Middle frontal gyrus (tissue), 1 donor: ENCODE results near the gene MLLT1.

Experiments used
- DNase-seq: peaks from one replicate; pipeline ENCODE4 v3.0.0-alpha.2; 2015; ENCODE audit warnings: low spot score; ENCODE audit errors: extremely low spot score

MLLT1 gene

DNA sequence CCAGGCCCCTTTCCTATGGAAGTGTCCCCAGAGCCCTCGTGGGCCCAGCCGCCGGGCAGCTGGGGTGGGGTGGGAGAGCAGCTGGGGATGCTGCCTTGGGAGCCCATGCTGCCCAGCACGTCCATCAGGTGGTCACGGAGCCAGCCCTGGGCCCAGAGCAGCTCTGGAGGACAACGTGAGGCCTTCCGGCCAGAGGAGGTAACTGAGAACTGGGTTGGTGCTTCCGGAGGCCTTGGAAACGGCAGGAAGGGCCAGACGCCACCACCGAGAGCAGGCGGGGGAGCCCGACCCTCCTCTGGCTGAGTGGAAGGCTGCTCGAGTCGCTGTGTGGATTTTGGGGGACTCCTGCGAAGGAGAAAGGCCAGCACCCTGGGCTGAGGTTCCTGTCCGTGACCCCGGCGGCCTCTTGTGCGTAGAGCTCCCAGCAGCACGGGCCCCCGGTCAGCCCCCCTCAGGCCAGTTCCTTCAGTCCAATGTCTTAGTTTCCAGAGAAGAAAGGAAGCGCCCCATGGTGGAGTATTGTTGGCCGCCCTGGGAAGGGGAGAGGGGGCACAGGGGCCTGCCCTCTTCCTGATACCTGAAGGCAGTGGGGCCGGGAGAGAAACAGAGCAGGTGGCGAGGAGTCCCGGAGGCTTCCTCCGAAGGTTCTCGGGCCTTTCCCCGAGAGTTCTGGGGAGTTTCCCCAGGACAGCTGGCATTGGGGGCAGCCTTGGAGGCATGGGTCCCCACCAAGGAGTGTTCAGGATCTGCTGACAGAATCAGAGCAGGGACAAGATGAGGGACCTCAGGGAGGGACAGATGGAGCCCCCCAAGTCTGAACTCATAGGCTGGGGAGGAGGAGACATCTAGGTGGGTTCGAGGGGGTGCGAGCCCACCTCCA lies 68.8 kb downstream of the MLLT1 start:
- DNase-seq, result no peak

DNA sequence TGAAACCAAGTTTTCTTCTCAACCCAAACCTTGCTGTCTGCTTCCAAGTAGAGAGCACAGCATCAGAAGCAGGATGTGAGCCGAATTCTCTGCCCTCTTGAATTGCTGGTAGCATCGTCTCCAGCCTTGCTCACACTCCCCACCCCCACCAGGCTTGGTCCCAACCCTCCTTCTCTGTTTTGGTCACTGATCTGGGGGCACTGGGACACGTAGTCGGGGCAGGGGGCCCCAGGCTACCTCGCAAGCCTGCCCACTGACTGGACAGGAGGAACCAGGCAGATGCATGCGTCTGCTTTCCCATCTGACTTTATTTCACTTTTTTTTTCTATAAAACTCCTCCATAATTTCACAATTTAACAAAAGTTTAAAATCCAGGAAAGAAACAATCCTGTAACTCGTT lies 69.7 kb downstream of the MLLT1 start:
- DNase-seq, result no peak

DNA sequence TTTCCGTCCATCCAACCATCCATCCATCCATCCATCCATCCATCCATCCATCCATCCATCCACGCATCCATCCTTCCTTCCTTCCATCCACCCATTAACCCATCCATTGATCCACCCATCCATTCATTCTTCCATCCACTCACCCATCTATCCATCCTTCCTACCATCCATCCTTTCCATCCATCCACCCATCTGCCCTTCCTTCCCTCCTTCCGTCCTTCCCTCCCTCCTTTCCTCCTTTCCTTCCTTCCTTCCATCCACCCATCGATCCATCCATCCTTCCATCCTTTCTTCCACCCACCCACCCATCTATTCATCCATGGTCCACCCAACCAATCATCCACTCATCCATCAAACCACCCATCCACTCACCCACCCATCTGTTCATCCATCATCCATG lies 70.1 kb downstream of the MLLT1 start:
- DNase-seq, result no peak

DNA sequence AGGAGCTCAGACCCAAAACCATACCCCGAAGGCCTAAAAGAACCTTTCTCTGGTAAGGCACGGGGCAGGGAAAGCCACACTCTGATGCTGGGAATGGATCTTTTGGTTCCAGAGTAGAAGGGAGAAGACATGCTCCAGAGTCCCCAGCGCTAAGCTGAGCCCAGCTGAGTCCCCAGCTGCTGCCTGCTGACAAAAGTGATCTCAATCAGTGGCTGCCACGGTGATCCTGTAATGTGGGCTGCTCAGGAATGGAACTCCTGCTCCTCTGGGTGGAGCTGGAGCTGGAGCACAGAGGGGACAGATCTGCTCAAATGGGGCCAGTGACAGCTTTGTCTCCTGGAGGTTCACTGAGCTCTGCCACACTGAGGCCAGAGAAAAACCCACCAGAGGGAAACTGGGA lies 70.5 kb downstream of the MLLT1 start:
- DNase-seq, result no peak

DNA sequence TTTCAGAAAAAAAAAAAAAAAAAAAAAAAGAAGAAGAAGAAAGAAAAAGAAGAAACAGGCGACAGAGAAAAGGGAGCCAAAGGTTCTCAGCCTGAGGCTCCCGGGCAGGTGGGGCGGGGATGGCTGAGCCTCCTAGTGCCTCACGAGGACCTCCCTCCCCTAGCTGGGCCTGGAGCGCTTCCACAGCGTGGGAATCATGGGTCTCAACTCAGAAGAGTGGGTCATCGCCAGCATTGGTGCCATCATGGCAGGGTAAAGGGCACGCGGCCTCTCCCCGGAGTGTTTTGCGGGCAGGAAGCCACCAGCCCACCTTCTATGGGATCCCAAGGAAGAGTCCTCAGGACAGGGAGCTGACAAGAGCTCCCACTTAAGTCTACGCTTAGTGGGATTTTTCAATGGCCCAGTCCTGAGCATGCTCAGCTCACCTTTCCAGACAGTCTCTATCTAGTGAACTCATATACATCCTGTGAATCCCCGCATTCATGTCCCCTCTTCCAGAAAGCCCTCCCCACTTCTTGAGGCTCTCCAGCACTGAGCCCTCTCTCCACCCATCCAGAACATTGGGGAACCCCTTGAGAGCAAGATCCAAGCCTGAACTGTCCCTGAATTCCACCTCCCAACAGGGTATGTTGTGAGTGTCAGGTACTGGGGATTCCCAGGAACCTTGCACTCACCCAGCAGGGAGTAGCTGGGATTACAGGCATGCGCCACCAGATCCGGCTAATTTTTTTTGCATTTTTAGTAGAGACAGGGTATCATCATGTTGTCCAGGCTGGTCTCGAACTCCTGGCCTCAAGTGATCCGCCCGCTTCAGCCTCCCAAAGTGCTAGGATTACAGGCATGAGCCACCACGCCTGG lies 74.7 kb downstream of the MLLT1 start:
- no peak for DNase-seq

DNA sequence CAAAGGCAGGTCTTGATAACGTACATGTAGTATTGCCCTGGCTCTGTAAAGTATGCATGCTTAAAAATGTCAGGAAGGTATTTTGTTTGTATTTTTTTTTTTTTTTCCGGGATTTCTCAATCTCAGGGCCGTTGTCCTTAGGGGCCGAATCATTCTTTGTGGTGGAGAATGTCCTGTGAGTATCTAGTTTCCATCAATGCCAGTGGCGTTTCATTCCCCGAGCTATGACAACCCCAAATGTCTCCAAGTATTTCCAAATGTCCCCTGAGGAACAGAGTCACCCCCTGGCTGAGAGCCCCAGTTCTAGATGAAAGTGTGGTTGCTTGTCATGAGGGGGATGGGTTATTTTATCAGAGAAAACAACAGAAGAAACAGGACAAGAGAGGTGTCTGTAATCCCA lies 75.6 kb downstream of the MLLT1 start:
- DNase-seq, result no peak

DNA sequence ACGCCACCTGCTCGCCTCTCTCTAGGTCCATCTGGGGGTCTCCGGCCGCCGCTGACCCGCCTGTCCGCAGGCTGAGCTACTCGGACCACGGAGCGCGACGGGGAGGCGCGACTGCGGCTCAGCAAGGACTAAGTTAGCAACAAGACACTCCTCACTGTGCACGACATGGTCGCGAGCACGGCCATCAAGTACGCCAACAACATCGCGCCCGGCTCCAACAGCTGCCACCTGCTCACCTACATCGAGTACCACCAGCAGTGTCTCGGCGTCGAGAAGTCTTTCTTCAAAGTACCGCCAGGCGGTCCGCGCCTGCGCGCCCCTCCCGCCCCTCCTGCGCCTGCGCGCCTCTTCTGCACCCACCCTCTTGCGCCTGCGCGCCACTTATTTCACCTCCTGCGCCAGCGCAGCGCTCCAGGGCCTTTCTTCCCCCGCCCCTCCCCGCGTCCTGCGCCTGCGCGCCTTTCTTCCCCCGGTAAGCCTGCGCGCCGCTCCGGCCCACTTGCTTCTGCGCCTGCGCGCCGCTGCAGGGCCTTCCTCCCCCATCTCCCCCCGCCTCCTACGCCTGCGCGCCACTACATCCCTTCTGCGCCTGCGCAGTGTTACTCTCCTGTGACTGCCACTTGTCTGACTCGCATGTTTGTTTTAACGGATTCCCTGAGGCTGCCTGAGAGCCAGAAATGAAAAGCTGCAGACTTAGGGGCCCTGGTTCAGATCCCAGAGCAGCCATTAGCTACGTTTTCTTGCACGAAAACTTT lies 80.4 kb downstream of the MLLT1 start:
- DNase-seq, result peak; percentile 90

DNA sequence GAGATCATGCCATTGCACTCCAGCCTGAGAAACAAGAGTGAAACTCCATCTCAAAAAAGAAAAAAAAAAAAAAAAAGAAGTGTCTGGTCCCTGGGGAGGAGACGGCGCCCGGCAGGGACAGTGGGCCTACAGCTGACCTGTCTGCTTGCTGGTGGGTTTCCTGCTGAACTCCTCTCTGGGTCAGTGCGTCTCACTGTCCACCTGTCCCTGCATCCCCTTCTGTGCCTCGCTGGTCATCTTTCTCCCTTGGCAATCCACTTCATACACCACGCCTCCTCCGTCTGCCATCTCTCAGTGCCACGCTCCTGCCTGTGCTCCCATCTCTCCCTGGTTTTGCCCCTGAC lies 80.9 kb downstream of the MLLT1 start:
- no peak for DNase-seq

DNA sequence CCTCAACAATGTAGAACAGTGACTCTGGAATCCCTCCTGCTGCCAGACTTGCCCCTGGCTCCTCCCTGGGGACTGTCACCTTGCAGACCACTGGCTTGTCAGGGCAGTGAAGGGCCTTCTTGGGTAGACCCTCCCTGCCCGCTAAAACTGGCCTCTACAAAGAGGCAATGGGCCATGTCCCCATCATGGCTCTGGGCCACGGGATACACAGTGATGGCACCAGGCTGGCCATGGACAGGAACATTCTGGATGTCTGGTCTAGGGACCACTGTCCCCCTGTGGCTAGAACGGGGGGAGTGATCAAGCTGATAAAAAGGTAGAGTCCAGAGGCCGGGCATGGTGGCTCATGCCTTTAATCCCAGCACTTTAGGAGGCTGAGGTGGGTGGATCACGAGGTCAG lies 83.4 kb downstream of the MLLT1 start:
- no peak for DNase-seq

DNA sequence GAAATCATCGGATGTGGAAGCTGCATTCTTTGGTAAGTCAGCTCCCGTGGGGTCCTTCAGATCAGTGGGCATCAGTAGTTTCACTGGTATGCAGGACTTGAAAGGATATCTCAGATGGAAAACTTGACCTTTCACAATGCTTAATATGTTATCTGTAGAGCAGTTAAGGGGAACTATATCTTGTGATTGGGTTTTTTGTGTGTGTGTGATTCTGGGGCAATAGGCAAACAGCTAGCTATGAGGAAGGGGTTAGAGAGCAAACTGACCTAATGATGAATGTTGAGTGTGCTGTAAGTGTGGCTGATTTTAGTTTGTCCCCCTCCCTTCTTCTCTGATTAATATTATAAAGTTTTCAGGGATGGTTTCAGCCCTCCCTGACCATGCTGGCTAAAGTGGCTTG lies 91.0 kb downstream of the MLLT1 start:
- DNase-seq, result no peak

DNA sequence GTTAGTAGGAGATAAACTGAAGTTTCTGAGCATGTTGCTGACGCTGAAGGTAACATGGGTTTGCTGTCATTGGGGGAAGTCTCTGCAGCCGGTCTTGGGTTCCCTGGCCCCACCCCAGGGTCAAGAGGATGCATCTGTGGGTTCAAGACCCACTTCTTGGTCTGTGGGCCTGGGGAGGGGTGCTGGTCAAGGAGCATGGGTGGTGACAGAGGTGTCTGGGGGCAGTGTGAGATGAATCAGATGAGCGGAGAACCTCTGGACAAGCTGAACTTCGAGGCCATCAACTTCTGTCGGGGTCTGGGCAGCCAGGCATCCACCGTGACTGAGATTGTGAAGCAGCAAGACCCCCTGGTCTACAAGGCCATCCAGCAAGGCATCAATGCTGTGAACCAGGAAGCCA lies 92.4 kb downstream of the MLLT1 start:
- no peak for DNase-seq

DNA sequence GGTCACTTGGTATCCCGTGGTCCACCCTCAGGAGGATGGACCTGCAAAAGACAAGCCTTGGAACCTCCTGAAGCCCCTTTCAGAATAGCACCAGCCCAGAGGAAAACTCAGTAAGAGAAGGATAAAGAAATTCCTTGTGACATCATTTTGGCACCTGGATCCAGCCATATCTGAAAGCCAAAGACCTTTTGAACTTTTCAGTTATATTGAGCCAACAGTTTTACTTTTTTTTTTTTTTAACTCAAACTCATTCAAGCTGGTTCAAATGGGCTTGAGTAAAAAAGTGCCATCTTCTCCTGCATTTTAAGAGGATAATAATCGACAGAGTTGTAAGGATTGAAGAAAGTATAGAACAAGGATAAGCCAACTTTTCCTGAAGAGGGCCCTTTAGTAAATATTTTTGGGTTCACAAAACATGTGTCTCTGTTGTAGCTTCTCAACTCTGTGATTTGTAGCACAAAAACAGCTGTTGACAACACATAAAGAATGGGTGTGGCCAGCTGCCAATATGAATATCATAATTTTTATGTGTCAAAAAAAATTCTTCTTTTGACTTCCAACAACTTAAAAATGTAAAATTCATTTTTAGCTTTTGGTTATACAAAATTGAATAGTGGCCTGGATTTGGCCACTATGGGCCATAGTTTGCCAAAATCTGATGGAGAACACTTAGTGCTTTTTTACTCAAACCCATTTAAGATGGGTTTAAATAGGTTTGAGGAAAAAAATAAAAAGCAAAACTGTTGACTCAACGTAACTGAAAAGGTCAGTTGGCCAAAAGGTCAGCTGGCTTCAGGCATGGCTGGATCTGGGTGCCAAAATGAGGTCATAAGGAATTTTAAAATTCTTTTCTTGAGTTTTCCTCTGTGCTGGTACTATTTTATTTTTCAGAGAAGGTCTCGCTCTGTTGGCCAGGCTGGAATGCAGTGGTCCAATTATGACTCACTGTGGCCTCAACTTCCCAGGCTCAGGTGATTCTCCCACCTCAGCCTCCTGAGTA lies 93.6 kb downstream of the MLLT1 start:
- DNase-seq, result no peak

DNA sequence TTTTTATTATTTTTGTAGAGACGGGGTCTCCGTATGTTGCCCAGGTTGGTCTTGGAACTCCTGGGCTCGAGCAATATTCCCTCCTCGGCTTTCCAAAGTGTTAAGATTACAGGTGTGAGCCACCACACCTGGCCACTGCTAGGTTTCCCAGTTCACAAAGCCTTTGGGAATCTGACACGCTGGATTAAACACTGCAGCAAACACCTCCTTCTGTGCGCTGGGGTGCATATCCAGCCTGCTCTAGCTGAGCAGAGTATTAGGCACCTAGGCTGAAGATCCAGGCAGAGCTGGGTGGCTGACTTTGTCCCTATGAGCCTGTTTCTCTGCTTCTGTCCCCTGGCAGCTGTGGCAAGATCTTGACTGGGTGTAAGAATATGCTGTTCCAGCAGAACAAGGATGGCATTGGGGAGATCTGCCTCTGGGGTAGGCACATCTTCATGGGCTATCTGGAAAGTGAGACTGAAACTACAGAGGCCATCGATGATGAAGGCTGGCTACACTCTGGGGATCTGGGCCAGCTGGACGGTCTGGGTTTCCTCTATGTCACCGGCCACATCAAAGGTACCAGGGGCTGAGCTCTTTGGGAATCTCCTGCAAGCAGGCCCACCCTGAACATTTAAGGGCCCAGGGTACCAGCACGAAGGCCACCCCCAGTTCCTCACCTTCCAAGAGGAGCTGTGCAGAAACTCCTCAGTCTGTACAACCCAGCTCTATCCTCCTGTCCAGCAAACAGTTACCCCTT lies 94.5 kb downstream of the MLLT1 start:
- no peak for DNase-seq

DNA sequence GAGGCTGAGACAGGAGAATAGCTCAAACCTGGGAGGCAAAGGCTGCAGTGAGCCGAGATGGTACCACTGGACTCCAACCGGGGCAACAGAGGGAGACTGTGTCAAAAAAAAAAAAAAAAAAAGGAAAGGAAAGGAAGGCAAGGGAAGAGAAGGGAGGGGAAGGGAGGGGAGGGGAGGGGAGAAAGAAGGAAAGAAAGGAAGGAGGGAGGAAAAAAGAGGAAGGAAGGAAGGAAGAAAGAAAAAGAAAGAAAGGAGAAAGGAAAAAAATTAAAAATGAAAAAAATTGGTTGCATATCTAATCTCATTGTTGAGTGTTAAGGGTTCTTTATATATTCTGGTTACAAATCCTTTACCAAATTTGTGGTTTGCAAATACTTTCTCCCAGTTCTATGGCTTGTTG lies 98.7 kb downstream of the MLLT1 start:
- no peak for DNase-seq

DNA sequence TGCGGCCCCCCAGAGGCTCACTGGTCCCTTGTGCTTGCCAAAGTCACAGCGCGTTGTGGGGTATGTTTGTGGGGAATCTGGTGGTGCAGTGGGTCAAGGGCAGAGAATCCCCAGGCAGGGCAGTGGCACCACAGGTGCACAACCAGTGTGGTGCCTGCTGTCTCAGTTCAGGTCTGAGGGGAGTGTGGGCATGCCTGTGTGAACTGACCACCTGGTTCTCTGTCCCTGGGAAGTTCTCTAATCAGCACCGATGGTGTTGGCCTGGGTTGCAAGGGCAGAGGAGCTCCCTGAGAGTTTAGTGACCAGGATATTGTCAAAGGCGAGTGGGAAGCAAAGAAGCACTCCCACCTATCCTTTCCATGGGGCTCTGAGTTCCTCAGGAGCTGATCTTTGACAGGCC lies 106.6 kb downstream of the MLLT1 start:
- no peak for DNase-seq

DNA sequence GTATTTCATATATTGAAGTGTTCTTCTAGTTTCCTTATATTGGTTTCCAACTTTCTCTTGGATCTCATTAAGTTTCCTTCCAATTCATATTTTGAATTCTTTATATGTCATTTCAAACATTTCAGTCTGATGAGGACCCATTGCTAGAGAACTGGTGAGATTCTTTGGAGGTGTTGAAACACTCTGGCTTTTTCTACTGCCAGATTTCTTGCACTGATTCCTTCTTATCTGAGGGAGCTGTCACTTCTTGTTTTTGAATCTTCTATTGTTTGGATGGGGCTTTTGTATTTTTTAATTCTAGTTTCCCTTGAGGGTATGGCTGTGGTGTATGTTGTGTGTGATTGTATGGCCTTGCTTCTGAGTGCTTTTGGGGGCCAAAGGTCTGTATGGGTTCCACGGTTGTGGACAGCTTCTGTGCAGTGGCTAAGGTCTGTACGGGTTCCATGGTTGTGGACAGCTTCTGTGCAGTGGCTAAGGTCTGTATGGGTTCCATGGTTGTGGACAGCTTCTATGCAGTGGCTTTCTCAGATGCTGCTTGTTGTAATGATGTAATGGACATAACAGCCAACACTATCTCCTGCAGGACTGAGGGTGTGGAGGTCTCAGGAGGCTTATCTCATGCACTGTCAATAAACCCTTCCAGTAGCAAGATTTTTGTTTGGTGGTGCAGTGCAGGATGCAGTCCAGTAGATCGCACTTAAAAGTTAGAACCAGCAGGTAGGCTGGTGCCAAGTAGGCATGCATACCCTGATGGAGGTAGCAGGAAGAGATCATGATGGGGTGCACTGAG lies 107.5 kb downstream of the MLLT1 start:
- DNase-seq, result no peak

DNA sequence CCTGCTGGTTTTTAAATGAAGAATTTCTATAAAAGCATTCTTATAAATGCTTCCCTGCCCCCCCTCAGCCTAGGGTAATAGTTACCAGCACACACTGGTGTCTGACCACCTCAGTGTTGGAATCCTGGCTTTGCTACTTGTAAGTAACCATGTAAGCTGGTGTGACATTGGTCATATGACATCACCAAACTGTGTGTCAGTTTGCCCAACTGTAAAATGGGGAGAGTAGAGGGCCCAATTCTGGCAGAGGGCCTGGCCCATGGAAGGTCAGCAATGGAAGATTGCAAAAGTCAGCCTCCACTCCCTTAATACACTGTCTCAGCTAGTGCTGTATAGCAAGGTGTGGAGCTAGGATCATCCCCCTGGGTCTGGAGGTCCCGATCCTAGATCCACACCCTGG lies 112.7 kb downstream of the MLLT1 start:
- DNase-seq, result no peak

DNA sequence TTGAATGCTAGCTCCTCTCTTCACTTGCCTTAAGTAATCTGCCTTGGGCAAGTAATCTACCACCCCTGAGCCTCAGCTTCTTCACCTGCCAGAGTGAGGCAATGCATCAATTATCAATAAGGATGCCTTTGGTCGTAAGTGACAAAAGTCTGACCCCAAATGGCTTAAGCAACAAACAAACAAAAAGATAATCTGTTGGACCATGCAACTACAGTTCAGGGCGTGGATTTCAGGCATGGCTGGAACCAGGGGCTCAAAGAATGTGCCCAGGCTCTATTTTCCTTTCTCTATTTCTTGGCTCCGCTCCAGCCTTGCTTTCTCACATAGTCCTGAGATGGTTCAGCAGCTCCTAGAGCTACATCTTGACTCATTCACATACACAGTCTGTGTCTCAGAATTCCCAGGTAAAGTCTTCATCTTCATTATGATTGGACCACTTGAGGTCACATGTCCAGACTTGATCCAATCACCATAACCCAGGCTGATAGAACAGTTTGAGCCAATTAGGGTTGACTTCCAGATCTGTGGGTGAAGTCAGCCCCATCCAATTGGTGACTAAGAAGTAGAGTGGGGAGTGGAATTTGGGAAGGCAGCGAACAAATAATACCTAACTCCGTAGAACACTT lies 114.8 kb downstream of the MLLT1 start:
- DNase-seq, result no peak
